Right lobe of liver (tissue), 6 donors: Measurements from ENCODE around the gene BMERB1. TPM values are rescaled to one million over a fixed set of nuclear protein-coding genes. Genes with fewer than 3 reads are reported as not detected.
"Not testable (repeated sequence)": the region's sequence is repeated elsewhere in the genome, so short reads cannot be mapped to it uniquely, and the experiment has no call there.

Experiments used
- ATAC-seq, 4 donors: fragments of 200-7000 bp; cut with Tn5 transposase; one replicate each; pipeline ENCODE4 v1.9.1; 2020; ENCODE audit warnings: mild to moderate bottlenecking in 4 of 4, moderate library complexity in 4 of 4
- DNase-seq, 3 donors: peaks; one replicate each; pipeline ENCODE4 v3.0.0-alpha.2; 2020
- H3K27ac ChIP-seq, 3 donors: fragments of 200-600 bp; one replicate each; pipeline ENCODE4 v1.8.0; 2022
- H3K27me3 ChIP-seq, 2 donors: fragments of 200-600 bp; one replicate each; pipeline ENCODE4 v1.8.0; 2022
- H3K36me3 ChIP-seq, 4 donors: fragments of 200-600 bp; sonication (generic) in 1 of 4; one replicate each; pipeline versions ENCODE4 v1.5.1 to v1.8.0; 2017 to 2022; ENCODE audit warnings: control low read depth in 1 of 4
- H3K4me1 ChIP-seq, 4 donors: fragments of 200-600 bp; sonication (generic) in 1 of 4; one replicate each; pipeline versions ENCODE4 v1.5.1 to v1.8.0; 2017 to 2022; ENCODE audit warnings: control low read depth in 1 of 4
- H3K4me3 ChIP-seq, 3 donors: fragments of 200-600 bp; one replicate each; pipeline ENCODE4 v1.8.0; 2022
- H3K9me3 ChIP-seq, 4 donors: fragments of 200-600 bp; sonication (generic) in 1 of 4; one replicate each; pipeline versions ENCODE4 v1.5.1 to v1.8.0; 2017 to 2022; ENCODE audit warnings: control low read depth in 1 of 4
- CTCF ChIP-seq, 4 donors: fragments of 200-600 bp in 3 of 4; fragments of 450-650 bp in 1 of 4; IDR thresholded peaks; one replicate each; pipeline versions ENCODE4 v1.5.1 to v1.8.0; 2016 to 2022; ENCODE audit warnings: antibody characterized with exemption in 4 of 4, mild to moderate bottlenecking in 2 of 4
- POLR2A ChIP-seq: fragments of 450-650 bp; IDR thresholded peaks from one replicate; pipeline ENCODE4 v1.6.1; 2017; ENCODE audit warnings: antibody characterized with exemption, mild to moderate bottlenecking
- WGBS: methylation state at CpG from one replicate; pipeline ENCODE4 v1.1.6; 2018; ENCODE audit warnings: low coverage, low lambda C conversion rate; ENCODE audit not compliant: insufficient coverage; ENCODE audit errors: missing lambda C conversion rate; 5-methylcytosine and 5-hydroxymethylcytosine counted together
- intact Hi-C, 2 donors: fragments of 100-400 bp; cut with DNase I; formaldehyde crosslinking; loops; one replicate each; pipeline versions ENCODE4 v1.11.2 to v1.14.1; 2022
- total RNA-seq, 6 experiments: library from RNA; depleted of rRNA in 2 of 6; stranded (reverse); fragments of >200 nt in 2 of 6; fragmentation: NEBNext Ultra II Directional in 3 of 6; extraction: Animal tissue kit (Norgen Biotek cat#: 25700) in 3 of 6; gene quantifications; one replicate each; pipeline versions ENCODE4 v1.1.0 to v1.2.4, GENCODE V29; 2016 to 2023
- donor health status: DM: no; HTN: yes; CAD: no.
- donor health status: DM: no; HTN: no; CAD: no.
- donor health status: DM: no; HTN: no; CAD: no.
- donor health status: DM: no; HTN: yes; CAD: no.
- donor health status: DM: no; HTN: yes; CAD: no.

The BMERB1 gene
- total RNA-seq, 6 experiments from 2014 or later = 7.0 to 24.0 (median 10.5) TPM

GRCh38 chr16:15439102-15439501, 4.7 kb downstream of the BMERB1 start:
- TF ChIP-seq CTCF (IDR thresholded peaks at IDR 0.05) (no peak), POLR2A (no peak)
- no peaks in the 10 kb centered on the region for H3K36me3 ChIP-seq
- H3K4me3 ChIP-seq = no peak overlapping the region
- ATAC-seq (no peak), DNase-seq (no peak)
- no peak overlapping the region for H3K27ac ChIP-seq
- intact Hi-C loops = no loop called here
- no peaks in the 10 kb centered on the region for H3K27me3 ChIP-seq
- H3K4me1 ChIP-seq = peaks cover 0 to 43% (median 18%) of the 10 kb centered on the region in 4 donors
- H3K9me3 ChIP-seq = no peaks in the 10 kb centered on the region
- whole genome bisulfite sequencing = 72% methylated on average over 4 of the region's 4 CpGs

DNA sequence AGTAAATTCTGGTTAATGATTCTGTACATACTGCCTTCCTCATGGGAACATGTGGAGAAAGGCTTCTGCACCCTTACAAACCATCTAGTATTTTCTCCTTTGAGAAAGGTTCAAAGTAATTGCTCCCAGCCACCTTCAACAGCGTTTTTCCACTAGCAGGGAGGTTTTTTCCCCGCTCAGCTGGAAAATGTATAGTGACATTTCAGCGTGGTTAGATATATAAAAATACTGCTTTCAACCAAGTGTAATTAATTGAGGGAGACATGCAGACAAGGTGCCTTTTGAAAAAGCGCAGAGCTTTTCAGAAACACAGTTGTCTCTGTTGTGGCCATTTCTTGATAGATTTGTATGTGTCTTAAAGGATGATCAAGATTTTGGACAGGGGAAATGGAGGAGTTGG, 5.1 kb downstream of the BMERB1 start:
- Histone ChIP-seq H3K9me3 (no peaks in the 10 kb centered on the region), H3K4me1 (peaks cover 0 to 47% (median 20%) of the 10 kb centered on the region in 4 donors), H3K4me3 (no peak overlapping the region), H3K36me3 (no peaks in the 10 kb centered on the region), H3K27me3 (no peaks in the 10 kb centered on the region), H3K27ac (no peak overlapping the region)
- 98% methylated on average over 4 of the region's 4 CpGs for WGBS
- no peak for ATAC-seq
- no peak for TF ChIP-seq POLR2A
- TF ChIP-seq CTCF (IDR thresholded peaks at IDR 0.05) = no peak
- intact Hi-C loops = no loop called here
- no peak for DNase-seq

- Histone ChIP-seq H3K27me3 (no peaks in the 10 kb centered on the region), H3K4me1 (peaks cover 0 to 48% (median 20%) of the 10 kb centered on the region in 4 donors), H3K27ac (peak overlapping the region in 1 of 3 donors; percentile 13), H3K9me3 (peaks cover 0 to 4% (median 0%) of the 10 kb centered on the region in 4 donors), H3K36me3 (no peaks in the 10 kb centered on the region), H3K4me3 (no peak overlapping the region)
- ATAC-seq = peak in 1 of 4 donors; percentile 61
- DNase-seq = peak in 1 of 3 donors; percentile 40
- WGBS = 90% methylated on average over 3 of the region's 3 CpGs
- intact Hi-C loops = no loop called here
- TF ChIP-seq POLR2A (no peak), CTCF (IDR thresholded peaks at IDR 0.05) (no peak)
Observed at GRCh38 chr16:15440852-15441251, 6.5 kb downstream of the BMERB1 start.

- ATAC-seq, H3K27me3 ChIP-seq, H3K4me3 ChIP-seq, H3K27ac ChIP-seq, intact Hi-C loops, H3K36me3 ChIP-seq, DNase-seq, H3K9me3 ChIP-seq: not testable (repeated sequence)
- 81% methylated on average over 5 of the region's 5 CpGs for WGBS
- H3K4me1 ChIP-seq = peaks cover 0 to 45% (median 17%) of the 10 kb centered on the region in 4 donors
Observed at GRCh38 chr16:15442140-15442539, 7.8 kb downstream of the BMERB1 start.

GRCh38 chr16:15443753-15444152, 9.4 kb downstream of the BMERB1 start:
- intact Hi-C loops = no loop called here
- no peak for TF ChIP-seq POLR2A
- no peak for TF ChIP-seq CTCF (IDR thresholded peaks at IDR 0.05)
- WGBS = 42% methylated on average over 4 of the region's 4 CpGs
- Histone ChIP-seq H3K9me3 (peaks cover 0 to 5% (median 0%) of the 10 kb centered on the region in 4 donors), H3K36me3 (no peaks in the 10 kb centered on the region), H3K4me1 (peaks cover 0 to 35% (median 14%) of the 10 kb centered on the region in 4 donors), H3K27ac (peak overlapping the region in 2 of 3 donors; percentile 50 to 62), H3K4me3 (no peak overlapping the region), H3K27me3 (no peaks in the 10 kb centered on the region)
- ATAC-seq (peak; percentile 88 to 98 (median 94)), DNase-seq (peak; percentile 25 to 77 (median 60))
